GM12878 (cell line): ENCODE data around the gene GTSF1L. TPM values are rescaled to one million over a fixed set of nuclear protein-coding genes. Genes with fewer than 3 reads are reported as not detected.

Experiments used
- CHD4 ChIP-seq: fragments of 200-600 bp; sonication (generic); IDR thresholded peaks from 2 replicates; pipeline ENCODE4 v1.6.1; 2016; ENCODE audit warnings: mild to moderate bottlenecking
- EED ChIP-seq: sonication (generic); IDR thresholded peaks from 2 replicates; pipeline ENCODE4 v1.6.1; 2016; ENCODE audit warnings: antibody characterized with exemption, low read depth
- EZH2 ChIP-seq: IDR thresholded peaks from 2 replicates; pipeline ENCODE4 v1.6.1; 2012; ENCODE audit warnings: low read depth, mild to moderate bottlenecking, control low read depth, inconsistent platforms, low read length, borderline replicate concordance; ENCODE audit not compliant: control insufficient read depth
- FOXK2 ChIP-seq: fragments of 450-650 bp; IDR thresholded peaks from 2 replicates; pipeline ENCODE4 v1.6.1; 2017; ENCODE audit warnings: mild to moderate bottlenecking, moderate library complexity
- NBN ChIP-seq: fragments of 450-650 bp; IDR thresholded peaks from 2 replicates; pipeline ENCODE4 v1.6.1; 2016
- NR2F1 ChIP-seq: fragments of 450-650 bp; conservative IDR thresholded peaks from 2 replicates; pipeline ENCODE4 v1.6.1; 2017; ENCODE audit warnings: mild to moderate bottlenecking
- RB1 ChIP-seq: fragments of 450-650 bp; formaldehyde crosslinking; IDR thresholded peaks from 2 replicates; pipeline ENCODE4 v1.6.1; 2017; ENCODE audit warnings: mild to moderate bottlenecking, borderline replicate concordance
- ZNF217 ChIP-seq: fragments of 450-650 bp; IDR thresholded peaks from 2 replicates; pipeline ENCODE4 v1.6.1; 2017; ENCODE audit warnings: antibody characterized with exemption, mild to moderate bottlenecking
- ZSCAN29 ChIP-seq: fragments of 450-650 bp; IDR thresholded peaks from 2 replicates; pipeline ENCODE4 v1.6.1; 2017; ENCODE audit warnings: mild to moderate bottlenecking, moderate library complexity
- polyA plus RNA-seq, 11 experiments: library from polyadenylated mRNA; depleted of rRNA in 4 of 11; unstranded in 6 of 11; stranded (reverse) in 5 of 11; fragments of >200 nt; fragmentation: Nextera tagmentation in 4 of 11; fragmentation: Illumina TruSeq in 1 of 11; extraction: Ambion mirVana in 4 of 11; extraction: Trizol in 1 of 11; gene quantifications; 1 replicate in 1 of 11; 2 replicates in 10 of 11; pipeline versions ENCODE4 v1.2.1 to v1.2.3, GENCODE V29; 2011 to 2016; ENCODE audit warnings: inconsistent platforms in 2 of 11, missing spikeins in 2 of 11, low read depth in 1 of 11
- total RNA-seq, 4 experiments: library from RNA; depleted of rRNA in 3 of 4; stranded (reverse); fragments of >200 nt in 3 of 4; fragmentation: Illumina TruSeq in 1 of 4; extraction: Trizol in 1 of 4; gene quantifications; 2 replicates each; pipeline versions ENCODE4 v1.2.1 to v1.2.3, GENCODE V29; 2013 to 2021
- TF ChIP-seq, protein P1 (sequence below): fragments of 450-650 bp; IDR thresholded peaks from 2 replicates; pipeline ENCODE4 v1.6.1; 2018; ENCODE audit warnings: mild to moderate bottlenecking, low read depth, moderate library complexity; ENCODE audit not compliant: partially characterized antibody
- TF ChIP-seq, protein P2 (sequence below): IDR thresholded peaks from 2 replicates; pipeline ENCODE4 v1.6.1; 2012; ENCODE audit warnings: low read depth, low read length, improper control_type of control experiment

The GTSF1L gene
- total and polyA plus RNA-seq, 10 of the 15 experiments (the other 5 are each of a cell fraction or from before 2014, with no cell fraction given), result 0.56 to 2.4 (median 1.3) TPM

DNA sequence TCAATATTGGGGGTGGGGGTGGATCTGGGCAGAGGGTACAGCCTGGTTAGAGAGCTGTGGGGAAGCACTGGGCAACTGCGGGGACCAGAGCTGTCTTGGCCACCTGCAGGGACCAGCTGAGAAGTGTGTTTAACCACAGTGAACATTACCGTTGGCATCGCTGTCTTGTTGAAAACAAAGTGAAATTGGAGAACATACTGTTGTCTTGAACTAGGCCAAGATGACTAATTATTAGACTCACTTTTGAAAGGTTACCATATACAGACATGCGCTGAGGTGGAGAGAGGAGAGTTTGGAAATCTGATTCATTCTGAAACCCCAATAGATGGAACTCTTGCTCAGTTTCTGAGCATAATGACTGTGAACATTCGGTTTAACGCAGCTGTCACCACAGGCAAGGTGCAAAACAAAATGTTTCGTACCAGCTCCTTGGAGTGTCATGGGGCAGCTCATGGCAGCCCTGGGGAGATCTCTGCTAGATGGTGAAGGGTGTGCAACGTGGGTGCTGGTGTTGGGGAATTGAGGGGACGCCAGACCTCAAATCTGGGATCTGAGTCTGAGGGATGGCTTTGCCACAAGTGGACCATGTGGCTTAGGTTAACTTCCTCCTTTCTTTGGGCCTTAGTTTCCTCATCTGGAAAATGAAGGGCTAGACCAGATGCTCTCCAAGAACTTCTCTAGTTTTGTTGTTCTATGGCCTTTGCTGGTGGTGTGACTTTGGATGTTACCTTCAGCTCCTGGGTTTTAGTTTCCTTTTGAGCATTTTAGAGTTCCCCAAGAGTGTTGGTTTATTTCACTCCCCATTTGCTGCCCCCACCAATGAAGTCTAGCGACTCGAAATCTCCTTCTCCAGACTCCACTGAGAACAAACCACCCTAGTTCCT lies 24.6 kb upstream of the GTSF1L start (continued):
- TF ChIP-seq, protein P1, sequence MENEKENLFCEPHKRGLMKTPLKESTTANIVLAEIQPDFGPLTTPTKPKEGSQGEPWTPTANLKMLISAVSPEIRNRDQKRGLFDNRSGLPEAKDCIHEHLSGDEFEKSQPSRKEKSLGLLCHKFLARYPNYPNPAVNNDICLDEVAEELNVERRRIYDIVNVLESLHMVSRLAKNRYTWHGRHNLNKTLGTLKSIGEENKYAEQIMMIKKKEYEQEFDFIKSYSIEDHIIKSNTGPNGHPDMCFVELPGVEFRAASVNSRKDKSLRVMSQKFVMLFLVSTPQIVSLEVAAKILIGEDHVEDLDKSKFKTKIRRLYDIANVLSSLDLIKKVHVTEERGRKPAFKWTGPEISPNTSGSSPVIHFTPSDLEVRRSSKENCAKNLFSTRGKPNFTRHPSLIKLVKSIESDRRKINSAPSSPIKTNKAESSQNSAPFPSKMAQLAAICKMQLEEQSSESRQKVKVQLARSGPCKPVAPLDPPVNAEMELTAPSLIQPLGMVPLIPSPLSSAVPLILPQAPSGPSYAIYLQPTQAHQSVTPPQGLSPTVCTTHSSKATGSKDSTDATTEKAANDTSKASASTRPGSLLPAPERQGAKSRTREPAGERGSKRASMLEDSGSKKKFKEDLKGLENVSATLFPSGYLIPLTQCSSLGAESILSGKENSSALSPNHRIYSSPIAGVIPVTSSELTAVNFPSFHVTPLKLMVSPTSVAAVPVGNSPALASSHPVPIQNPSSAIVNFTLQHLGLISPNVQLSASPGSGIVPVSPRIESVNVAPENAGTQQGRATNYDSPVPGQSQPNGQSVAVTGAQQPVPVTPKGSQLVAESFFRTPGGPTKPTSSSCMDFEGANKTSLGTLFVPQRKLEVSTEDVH, result peak; percentile 77
- TF ChIP-seq, protein P2, sequence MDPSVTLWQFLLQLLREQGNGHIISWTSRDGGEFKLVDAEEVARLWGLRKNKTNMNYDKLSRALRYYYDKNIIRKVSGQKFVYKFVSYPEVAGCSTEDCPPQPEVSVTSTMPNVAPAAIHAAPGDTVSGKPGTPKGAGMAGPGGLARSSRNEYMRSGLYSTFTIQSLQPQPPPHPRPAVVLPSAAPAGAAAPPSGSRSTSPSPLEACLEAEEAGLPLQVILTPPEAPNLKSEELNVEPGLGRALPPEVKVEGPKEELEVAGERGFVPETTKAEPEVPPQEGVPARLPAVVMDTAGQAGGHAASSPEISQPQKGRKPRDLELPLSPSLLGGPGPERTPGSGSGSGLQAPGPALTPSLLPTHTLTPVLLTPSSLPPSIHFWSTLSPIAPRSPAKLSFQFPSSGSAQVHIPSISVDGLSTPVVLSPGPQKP, result no peak
- TF ChIP-seq NBN, result peak; percentile 87
- TF ChIP-seq FOXK2, result no peak
- no peak for TF ChIP-seq CHD4
- no peak for TF ChIP-seq EZH2
- peak; percentile 32; the same call in 1 of the 2 replicates for TF ChIP-seq RB1
- peak; percentile 90 for TF ChIP-seq NR2F1
- peak; percentile 79 for TF ChIP-seq ZSCAN29
- TF ChIP-seq ZNF217, result peak; percentile 82
- TF ChIP-seq EED, result peak; percentile 98
